HepG2 (cell line): ENCODE results near the gene RASSF8. TPM values are rescaled to one million over a fixed set of nuclear protein-coding genes. Genes with fewer than 3 reads are reported as not detected.

Experiments used
- NCOR1 ChIP-seq: fragments of 200-600 bp; sonication (generic); IDR thresholded peaks from 2 replicates; pipeline ENCODE4 v1.7.0; 2017; ENCODE audit warnings: antibody characterized with exemption, low read length, borderline replicate concordance
- NR2F2 ChIP-seq: IDR thresholded peaks from 2 replicates; pipeline ENCODE4 v1.6.1; 2012; ENCODE audit warnings: low read depth, inconsistent platforms, borderline replicate concordance
- TBL1XR1 ChIP-seq: fragments of 150-350 bp; IDR thresholded peaks from 2 replicates; pipeline ENCODE4 v1.6.1; 2014; ENCODE audit warnings: borderline replicate concordance, low read length; ENCODE audit not compliant: partially characterized antibody
- ZFX ChIP-seq: sonication (generic); formaldehyde crosslinking; IDR thresholded peaks from 2 replicates; pipeline ENCODE4 v1.4.0; 2020; ENCODE audit warnings: mild to moderate bottlenecking, low read depth, missing genetic modification reagents, moderate library complexity
- ZNF142 ChIP-seq: sonication (generic); formaldehyde crosslinking; IDR thresholded peaks from 2 replicates; pipeline ENCODE4 v1.4.0; 2020; ENCODE audit warnings: missing genetic modification reagents
- polyA plus RNA-seq, 8 experiments: library from polyadenylated mRNA; depleted of rRNA in 3 of 8; stranded (reverse) in 7 of 8; unstranded in 1 of 8; fragments of >200 nt; fragmentation: Illumina TruSeq in 4 of 8; extraction: Trizol in 4 of 8; gene quantifications; 2 replicates each; pipeline versions ENCODE4 v1.2.1 to v1.2.3, GENCODE V29; 2011 to 2016; ENCODE audit warnings: low read depth in 4 of 8, missing spikeins in 1 of 8, mixed read lengths in 1 of 8; ENCODE audit not compliant: insufficient read depth in 1 of 8
- total RNA-seq, 5 experiments: library from RNA; depleted of rRNA; stranded (reverse); fragments of >200 nt; fragmentation: Illumina TruSeq; extraction: Trizol; gene quantifications; 2 replicates each; pipeline ENCODE4 v1.2.3, GENCODE V29; 2016; ENCODE audit warnings: low read depth in 1 of 5
- TF ChIP-seq, protein P1 (sequence below): sonication (generic); formaldehyde crosslinking; IDR thresholded peaks from 2 replicates; pipeline ENCODE4 v1.4.0; 2020; ENCODE audit warnings: missing genetic modification reagents, mild to moderate bottlenecking, borderline replicate concordance

The RASSF8 gene
- total and polyA plus RNA-seq, 2 of the 13 experiments (the other 11 are each of a cell fraction or from before 2014, with no cell fraction given) = 0.82 to 9.2 TPM

- TF ChIP-seq ZNF142 (CRISPR knock-in tag) (no peak), NCOR1 (no peak), TBL1XR1 (no peak), ZFX (no peak), NR2F2 (no peak)
- TF ChIP-seq, protein P1, sequence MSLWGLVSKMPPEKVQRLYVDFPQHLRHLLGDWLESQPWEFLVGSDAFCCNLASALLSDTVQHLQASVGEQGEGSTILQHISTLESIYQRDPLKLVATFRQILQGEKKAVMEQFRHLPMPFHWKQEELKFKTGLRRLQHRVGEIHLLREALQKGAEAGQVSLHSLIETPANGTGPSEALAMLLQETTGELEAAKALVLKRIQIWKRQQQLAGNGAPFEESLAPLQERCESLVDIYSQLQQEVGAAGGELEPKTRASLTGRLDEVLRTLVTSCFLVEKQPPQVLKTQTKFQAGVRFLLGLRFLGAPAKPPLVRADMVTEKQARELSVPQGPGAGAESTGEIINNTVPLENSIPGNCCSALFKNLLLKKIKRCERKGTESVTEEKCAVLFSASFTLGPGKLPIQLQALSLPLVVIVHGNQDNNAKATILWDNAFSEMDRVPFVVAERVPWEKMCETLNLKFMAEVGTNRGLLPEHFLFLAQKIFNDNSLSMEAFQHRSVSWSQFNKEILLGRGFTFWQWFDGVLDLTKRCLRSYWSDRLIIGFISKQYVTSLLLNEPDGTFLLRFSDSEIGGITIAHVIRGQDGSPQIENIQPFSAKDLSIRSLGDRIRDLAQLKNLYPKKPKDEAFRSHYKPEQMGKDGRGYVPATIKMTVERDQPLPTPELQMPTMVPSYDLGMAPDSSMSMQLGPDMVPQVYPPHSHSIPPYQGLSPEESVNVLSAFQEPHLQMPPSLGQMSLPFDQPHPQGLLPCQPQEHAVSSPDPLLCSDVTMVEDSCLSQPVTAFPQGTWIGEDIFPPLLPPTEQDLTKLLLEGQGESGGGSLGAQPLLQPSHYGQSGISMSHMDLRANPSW = no peak
Observed at GRCh38 chr12:25979059-25979458, 20.6 kb downstream of the RASSF8 start (continued).
